IPS-18a (cell line): ENCODE measurements around the gene ANKK1.

Experiments
- H3K27ac ChIP-seq: one replicate; pipeline ENCODE4 v1.5.1; 2013; ENCODE audit warnings: low read length
- H3K27me3 ChIP-seq: one replicate; pipeline ENCODE4 v1.6.1; 2013; ENCODE audit warnings: mild to moderate bottlenecking, low read length; ENCODE audit not compliant: control insufficient read depth, insufficient read depth
- H3K36me3 ChIP-seq: one replicate; pipeline ENCODE4 v1.6.1; 2013; ENCODE audit warnings: low read depth, low read length; ENCODE audit not compliant: control insufficient read depth
- H3K4me1 ChIP-seq: one replicate; pipeline ENCODE4 v1.6.1; 2013; ENCODE audit warnings: low read depth, low read length; ENCODE audit not compliant: control insufficient read depth
- H3K4me3 ChIP-seq: one replicate; pipeline ENCODE4 v1.5.1; 2013; ENCODE audit warnings: low read length
- H3K9ac ChIP-seq: one replicate; pipeline ENCODE4 v1.6.1; 2013; ENCODE audit warnings: mild to moderate bottlenecking, low read length, moderate library complexity
- H3K9me3 ChIP-seq: one replicate; pipeline ENCODE4 v1.6.1; 2013; ENCODE audit warnings: low read depth, low read length; ENCODE audit not compliant: control insufficient read depth

The ANKK1 gene

DNA sequence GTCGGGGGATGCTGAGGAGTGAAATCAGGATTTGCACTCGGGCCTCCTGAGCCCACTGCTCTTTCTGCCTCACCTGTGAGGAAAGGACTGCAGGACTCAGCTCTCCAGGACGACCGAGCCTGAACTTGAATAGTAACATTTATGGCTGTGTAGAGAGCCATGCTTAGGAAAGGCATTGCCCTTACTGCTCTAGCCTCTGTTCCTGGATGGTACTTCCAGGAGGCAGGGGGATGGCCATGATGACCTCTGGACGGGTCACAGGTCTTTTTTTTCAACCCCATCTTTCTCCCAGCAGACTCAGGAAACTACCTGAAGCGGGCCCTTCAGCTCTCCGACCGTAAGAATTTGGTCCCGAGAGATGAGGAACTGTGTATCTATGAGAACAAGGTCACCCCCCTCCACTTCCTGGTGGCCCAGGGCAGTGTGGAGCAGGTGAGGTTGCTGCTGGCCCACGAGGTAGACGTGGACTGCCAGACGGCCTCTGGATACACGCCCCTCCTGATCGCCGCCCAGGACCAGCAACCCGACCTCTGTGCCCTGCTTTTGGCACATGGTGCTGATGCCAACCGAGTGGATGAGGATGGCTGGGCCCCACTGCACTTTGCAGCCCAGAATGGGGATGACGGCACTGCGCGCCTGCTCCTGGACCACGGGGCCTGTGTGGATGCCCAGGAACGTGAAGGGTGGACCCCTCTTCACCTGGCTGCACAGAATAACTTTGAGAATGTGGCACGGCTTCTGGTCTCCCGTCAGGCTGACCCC lies 11.3 kb downstream of the ANKK1 start:
- Histone ChIP-seq H3K36me3 (no peaks in the 10 kb centered on the region), H3K9me3 (no peaks in the 10 kb centered on the region), H3K4me1 (no peaks in the 10 kb centered on the region), H3K27me3 (no peaks in the 10 kb centered on the region), H3K27ac (no peak overlapping the region), H3K4me3 (no peak overlapping the region), H3K9ac (no peak overlapping the region)

DNA sequence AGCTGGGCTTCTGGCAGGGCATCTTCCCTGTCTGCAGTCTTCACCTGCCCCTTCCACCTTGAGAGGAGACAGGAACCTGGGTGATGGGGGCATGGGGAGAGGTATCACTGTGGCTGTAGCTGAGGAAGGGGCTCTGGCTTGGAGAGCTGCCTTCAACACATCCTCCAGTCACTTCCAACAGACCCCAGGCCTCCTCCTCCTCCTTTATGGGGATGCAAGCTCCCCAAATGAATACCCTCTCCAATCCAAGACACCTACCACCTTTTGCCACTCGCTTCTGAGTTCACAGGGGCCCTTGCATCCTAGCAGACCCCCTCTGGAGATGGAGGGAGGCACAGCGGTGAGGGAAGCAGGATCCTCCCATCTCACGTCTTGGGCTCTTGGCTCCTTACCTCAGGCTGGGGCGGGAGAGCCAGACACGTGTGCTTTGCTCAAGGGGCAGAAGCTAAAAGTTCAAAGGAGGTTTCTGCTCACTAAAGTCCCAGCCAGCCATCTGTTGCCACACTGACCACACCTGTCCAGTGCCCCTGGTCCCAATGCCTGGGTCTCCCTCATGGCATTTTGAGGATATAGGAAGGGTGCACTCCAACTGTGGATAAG lies 13.2 kb downstream of the ANKK1 start:
- H3K27ac ChIP-seq, result no peak overlapping the region
- no peak overlapping the region for H3K4me3 ChIP-seq
- H3K9me3 ChIP-seq, result no peaks in the 10 kb centered on the region
- H3K27me3 ChIP-seq, result no peaks in the 10 kb centered on the region
- no peak overlapping the region for H3K9ac ChIP-seq
- no peaks in the 10 kb centered on the region for H3K36me3 ChIP-seq
- no peaks in the 10 kb centered on the region for H3K4me1 ChIP-seq

DNA sequence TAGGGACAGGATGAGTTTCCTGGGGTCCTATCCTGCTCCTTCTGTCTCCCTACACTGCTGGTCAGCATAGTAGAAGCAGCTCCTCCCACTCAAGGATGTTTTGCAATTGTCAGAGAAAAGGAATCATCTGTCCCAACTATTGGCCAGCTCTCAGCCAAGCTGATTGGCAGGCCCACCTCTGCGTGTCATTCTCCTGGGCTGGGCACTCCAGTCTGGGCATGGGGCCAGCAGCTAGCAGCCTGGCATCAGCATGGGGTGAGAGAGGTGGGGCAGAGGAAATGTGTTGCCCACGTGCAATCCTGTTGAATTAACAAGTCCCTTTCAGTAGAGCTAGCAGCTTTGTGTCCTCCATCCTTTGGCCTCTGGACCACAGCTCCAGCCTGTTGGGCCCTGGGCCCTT lies 14.1 kb downstream of the ANKK1 start:
- Histone ChIP-seq H3K36me3 (no peaks in the 10 kb centered on the region), H3K4me1 (no peaks in the 10 kb centered on the region), H3K9ac (no peak overlapping the region), H3K4me3 (no peak overlapping the region), H3K27ac (no peak overlapping the region), H3K9me3 (no peaks in the 10 kb centered on the region), H3K27me3 (no peaks in the 10 kb centered on the region)

DNA sequence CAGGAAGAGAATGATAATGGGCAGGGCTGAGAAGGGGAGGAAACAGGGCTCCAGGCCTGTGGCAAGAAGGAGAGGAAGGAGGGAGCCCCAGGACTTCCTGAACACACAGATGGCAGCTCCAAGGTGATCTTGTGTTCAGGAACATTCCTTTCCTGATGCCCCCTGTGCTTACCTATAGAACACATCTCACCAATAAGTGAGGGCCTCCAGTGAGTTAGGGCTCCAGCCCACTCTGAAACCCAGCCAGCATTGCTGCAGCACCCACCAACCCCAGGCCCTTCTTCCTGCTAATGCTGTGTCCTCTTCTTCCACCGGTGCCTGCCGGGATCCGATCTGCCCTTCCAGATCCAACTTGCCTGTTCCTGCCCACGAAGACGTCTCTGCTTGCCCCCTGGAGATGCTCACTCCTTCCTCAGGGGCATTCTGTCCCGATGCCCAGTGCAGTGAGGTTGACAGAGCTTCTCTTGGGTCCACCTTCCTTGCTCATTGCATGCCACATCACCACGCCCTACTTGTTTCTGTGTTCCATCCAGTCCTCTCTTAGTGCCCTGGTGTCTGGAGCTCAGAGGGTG lies 17.4 kb downstream of the ANKK1 start:
- no peak overlapping the region for H3K9ac ChIP-seq
- no peak overlapping the region for H3K27ac ChIP-seq
- no peak overlapping the region for H3K4me3 ChIP-seq
- H3K9me3 ChIP-seq, result no peaks in the 10 kb centered on the region
- no peaks in the 10 kb centered on the region for H3K4me1 ChIP-seq
- no peaks in the 10 kb centered on the region for H3K27me3 ChIP-seq
- no peaks in the 10 kb centered on the region for H3K36me3 ChIP-seq

DNA sequence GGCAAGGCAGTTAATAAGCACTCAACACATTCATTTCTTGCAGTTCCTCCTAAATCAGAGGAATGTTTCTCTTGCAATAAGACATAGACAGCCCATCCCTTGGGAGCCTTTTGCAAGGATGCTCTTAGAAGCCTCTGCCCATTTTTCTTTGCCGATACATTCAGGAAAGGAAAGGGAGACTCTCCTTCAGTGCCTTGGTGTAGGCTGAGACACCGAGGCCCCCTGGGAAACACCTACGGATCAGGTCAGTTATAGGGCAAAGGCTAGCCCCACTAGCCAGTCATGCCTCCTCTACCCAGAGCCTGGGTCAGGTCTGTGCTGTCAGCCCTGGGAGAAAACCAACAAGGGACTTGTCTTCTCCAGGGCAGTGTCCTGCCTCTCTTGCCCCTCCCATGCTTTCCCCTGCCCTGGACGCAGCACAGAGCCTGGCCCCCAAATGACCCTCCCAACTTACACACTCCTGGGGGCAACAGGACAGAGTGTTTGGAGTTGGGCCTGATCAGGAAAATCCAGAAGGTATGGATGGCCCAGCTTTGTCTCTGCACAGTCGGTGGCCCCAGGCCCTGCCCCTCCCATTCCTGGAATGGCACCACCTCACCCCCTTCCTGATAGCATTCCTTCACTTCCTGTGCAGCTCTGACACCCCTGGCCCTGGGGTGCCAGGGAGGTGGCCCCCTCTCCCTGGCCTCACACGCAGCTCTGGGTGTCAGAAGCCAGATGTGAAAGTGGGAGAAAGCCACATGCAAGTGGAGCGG lies 18.3 kb downstream of the ANKK1 start:
- no peaks in the 10 kb centered on the region for H3K4me1 ChIP-seq
- H3K36me3 ChIP-seq, result no peaks in the 10 kb centered on the region
- H3K27ac ChIP-seq, result no peak overlapping the region
- no peaks in the 10 kb centered on the region for H3K9me3 ChIP-seq
- H3K4me3 ChIP-seq, result no peak overlapping the region
- no peak overlapping the region for H3K9ac ChIP-seq
- no peaks in the 10 kb centered on the region for H3K27me3 ChIP-seq

DNA sequence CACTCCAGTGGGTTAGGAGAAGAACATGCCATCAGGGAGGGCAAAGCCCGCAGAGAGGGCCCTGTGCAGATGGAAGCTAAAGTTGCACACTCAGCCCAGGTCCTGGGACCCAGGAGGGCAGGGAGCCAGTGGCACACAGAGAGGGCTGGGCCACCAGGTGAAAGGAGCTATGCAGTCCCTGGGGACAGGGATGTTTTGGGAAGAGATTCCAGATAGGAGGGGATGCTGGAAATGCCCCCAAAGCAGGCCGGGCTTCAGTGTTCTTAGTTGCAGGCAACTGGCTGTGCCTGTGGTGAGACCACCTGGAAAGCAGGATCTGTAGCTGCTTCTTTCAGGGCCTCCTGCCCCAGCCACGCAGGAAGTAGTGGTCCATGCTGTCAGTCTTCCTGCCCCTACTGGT lies 19.6 kb downstream of the ANKK1 start:
- H3K36me3 ChIP-seq, result no peaks in the 10 kb centered on the region
- H3K27me3 ChIP-seq, result no peaks in the 10 kb centered on the region
- H3K9ac ChIP-seq, result no peak overlapping the region
- H3K9me3 ChIP-seq, result no peaks in the 10 kb centered on the region
- no peak overlapping the region for H3K27ac ChIP-seq
- no peak overlapping the region for H3K4me3 ChIP-seq
- no peaks in the 10 kb centered on the region for H3K4me1 ChIP-seq

DNA sequence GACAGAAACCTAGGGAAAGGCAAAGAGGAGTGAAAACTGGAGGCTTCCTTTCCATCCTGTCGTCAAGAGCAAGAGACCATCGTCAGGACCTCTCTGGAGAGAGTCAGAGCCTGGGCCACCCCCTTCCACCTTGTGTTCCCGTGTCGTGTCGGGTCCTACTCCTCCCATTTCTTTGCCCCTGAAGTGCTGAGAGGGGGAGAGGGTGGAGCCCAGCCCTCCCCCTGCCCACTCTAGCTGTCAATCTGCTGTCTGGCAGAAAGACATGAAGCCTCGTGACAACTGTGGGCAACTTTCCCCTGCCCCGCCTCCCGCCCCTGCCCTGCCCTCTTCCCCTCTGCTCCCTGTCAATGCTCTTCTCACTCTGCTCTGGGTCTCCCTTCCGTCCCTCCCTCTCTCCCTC lies 20.6 kb downstream of the ANKK1 start:
- no peaks in the 10 kb centered on the region for H3K9me3 ChIP-seq
- H3K4me1 ChIP-seq, result no peaks in the 10 kb centered on the region
- H3K36me3 ChIP-seq, result no peaks in the 10 kb centered on the region
- H3K4me3 ChIP-seq, result no peak overlapping the region
- H3K27ac ChIP-seq, result no peak overlapping the region
- H3K27me3 ChIP-seq, result no peaks in the 10 kb centered on the region
- H3K9ac ChIP-seq, result no peak overlapping the region

DNA sequence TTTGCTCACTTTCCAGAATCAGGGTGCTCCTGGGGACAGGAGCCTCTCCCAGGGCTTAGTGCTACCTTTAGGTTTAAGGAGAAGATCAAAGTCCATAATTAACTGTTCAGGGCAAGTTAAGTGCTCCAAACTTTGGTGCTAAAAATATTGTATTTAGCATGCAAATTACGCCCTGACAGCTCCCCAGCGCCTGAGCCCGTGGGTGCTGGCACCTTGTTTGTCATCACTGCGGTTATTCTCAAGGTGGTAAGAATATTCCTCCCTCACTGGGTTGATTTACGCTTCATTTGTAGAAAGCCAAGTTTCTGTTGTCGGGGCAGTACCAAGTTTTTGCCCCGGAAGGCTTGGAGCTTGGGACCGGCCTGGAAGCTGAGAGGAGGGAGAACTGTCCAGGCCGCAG lies 21.3 kb downstream of the ANKK1 start:
- Histone ChIP-seq H3K27ac (no peak overlapping the region), H3K27me3 (no peaks in the 10 kb centered on the region), H3K36me3 (no peaks in the 10 kb centered on the region), H3K4me3 (no peak overlapping the region), H3K4me1 (no peaks in the 10 kb centered on the region), H3K9ac (no peak overlapping the region), H3K9me3 (no peaks in the 10 kb centered on the region)

DNA sequence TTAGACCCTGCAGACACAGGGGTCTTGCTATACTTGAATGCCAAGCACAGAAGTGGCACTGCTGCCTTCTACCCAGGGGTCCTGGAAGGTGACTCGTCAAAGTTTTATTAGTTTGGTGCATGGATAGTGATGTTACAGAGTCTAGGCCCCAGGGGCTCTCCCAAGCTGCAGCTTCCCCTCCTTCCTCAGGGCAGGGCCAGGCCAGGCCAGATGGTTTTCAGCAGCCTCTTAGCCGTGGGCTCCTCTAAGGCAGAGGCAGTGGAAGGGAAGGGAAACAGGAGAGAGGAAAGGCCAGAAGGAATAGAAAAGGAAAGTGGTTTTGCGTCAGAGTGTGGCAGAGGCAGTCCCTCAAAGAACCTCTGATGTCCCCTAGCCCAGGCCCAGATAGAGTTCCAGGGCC lies 21.9 kb downstream of the ANKK1 start:
- H3K27me3 ChIP-seq, result no peaks in the 10 kb centered on the region
- H3K9me3 ChIP-seq, result no peaks in the 10 kb centered on the region
- H3K4me1 ChIP-seq, result no peaks in the 10 kb centered on the region
- H3K36me3 ChIP-seq, result no peaks in the 10 kb centered on the region
- no peak overlapping the region for H3K4me3 ChIP-seq
- no peak overlapping the region for H3K9ac ChIP-seq
- no peak overlapping the region for H3K27ac ChIP-seq

DNA sequence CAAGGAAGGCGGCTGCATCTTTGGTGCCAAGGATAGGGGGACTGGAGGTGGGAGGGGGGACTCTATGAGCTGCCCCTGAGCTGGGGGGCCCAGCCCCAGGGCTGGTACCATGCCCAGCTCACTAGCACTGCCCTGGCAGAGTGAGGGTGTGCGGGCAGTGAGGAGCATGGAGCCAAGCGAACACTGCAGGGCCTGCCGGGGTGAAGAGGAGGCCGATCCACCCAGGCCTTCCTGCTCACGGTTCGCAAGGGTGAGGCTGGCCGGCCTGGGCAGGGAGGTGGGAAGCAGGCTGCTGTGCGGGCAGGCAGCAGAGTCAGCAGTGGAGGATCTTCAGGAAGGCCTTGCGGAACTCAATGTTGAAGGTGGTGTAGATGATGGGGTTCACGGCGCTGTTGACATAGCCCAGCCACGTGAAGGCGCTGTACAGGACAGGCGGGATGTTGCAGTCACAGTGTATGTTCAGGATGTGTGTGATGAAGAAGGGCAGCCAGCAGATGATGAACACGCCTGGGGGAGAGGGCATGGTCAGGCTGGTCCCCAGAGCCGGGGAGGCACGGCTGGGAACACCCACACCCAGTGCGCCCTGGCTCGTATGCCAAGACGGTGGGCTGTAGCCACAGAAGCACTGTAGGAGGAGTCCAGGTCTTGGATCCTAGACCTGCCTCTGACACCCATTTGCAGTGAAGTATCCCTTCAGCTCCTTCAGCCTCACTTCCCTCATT lies 23.0 kb downstream of the ANKK1 start:
- H3K27ac ChIP-seq, result no peak overlapping the region
- H3K36me3 ChIP-seq, result no peaks in the 10 kb centered on the region
- no peak overlapping the region for H3K9ac ChIP-seq
- H3K4me3 ChIP-seq, result no peak overlapping the region
- no peaks in the 10 kb centered on the region for H3K4me1 ChIP-seq
- H3K27me3 ChIP-seq, result no peaks in the 10 kb centered on the region
- no peaks in the 10 kb centered on the region for H3K9me3 ChIP-seq

DNA sequence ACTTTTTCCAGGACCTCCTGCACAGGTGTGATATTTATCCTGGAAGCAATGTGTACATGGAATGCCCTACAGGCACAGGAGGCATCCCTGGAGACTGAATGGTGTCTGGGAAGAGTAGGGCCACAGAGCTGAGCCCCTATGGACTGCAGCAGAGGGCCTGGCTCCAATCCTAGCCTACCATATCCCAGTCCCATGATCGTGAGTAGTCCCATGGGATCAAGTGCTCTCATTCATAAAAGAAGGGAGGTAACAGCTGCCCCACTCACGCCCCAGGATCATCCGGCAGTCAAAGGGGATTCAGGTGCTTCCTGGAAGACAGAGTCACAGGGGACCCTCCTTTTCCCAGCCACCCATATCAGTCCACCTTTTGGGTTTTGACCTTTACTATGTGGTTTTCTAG lies 24.0 kb downstream of the ANKK1 start:
- Histone ChIP-seq H3K36me3 (no peaks in the 10 kb centered on the region), H3K9ac (no peak overlapping the region), H3K4me3 (no peak overlapping the region), H3K4me1 (no peaks in the 10 kb centered on the region), H3K27ac (no peak overlapping the region), H3K27me3 (no peaks in the 10 kb centered on the region), H3K9me3 (no peaks in the 10 kb centered on the region)
